Putamen (tissue), 1 donor: ENCODE measurements around the gene HOPX.
"Not testable (repeated sequence)": the region's sequence is repeated elsewhere in the genome, so short reads cannot be mapped to it uniquely, and the experiment has no call there.

ENCODE experiments used
- DNase-seq: peaks from one replicate; pipeline ENCODE4 v3.0.0-alpha.2; 2016; ENCODE audit warnings: low spot score

HOPX gene, protein sequence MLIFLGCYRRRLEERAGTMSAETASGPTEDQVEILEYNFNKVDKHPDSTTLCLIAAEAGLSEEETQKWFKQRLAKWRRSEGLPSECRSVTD

GRCh38 chr4:56681158-56681852 is at the start of gene HOPX:
HOPX (minus strand) TSS chr4:56681296; CDS start chr4:56657816, 23,480 bp downstream.
- no peak for DNase-seq

DNA sequence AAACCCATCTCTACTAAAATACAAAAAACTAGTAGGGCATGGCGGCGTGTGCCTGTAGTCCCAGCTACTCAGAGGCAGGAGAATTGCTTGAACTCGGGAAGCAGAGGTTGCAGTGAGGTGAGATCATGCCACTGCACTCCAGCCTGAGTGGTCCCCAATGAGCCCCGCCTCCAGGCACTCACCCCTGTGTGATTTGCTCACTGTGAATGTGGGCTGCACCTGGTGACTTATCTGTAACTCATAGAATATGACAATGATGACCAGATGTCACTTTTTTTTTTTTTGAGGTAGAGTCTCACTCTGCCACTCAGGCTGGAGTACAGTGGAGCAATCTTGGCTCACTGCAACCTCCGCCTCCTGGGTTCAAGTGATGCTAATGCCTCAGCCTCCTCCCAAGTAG is 49.0 kb upstream of the HOPX start:
- DNase-seq, result no peak

DNA sequence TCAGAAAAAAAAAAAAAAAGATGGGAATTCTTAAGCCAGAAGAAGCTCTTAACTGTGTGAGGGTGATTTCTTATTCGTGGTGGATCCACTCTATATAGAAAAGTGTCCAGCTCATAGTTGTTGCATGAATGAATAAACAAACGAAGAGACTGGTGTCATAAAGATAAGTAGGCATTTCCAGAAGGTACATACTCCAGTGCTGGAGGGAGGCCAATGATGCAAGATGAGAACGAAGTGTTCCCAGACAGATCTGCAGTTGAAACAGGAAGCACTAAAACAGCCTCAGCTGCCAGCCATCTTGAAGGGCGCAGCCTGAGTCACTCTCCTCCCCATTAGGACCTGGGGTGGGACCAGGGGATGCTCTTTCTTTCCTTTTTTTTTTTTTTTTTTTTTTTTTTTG is 47.4 kb upstream of the HOPX start:
- no peak for DNase-seq

- DNase-seq, result no peak
Measured at GRCh38 chr4:56727150-56727549, 46.1 kb upstream of the HOPX start.

- DNase-seq, result not testable (repeated sequence)
Measured at GRCh38 chr4:56726593-56726992, 45.5 kb upstream of the HOPX start.

DNA sequence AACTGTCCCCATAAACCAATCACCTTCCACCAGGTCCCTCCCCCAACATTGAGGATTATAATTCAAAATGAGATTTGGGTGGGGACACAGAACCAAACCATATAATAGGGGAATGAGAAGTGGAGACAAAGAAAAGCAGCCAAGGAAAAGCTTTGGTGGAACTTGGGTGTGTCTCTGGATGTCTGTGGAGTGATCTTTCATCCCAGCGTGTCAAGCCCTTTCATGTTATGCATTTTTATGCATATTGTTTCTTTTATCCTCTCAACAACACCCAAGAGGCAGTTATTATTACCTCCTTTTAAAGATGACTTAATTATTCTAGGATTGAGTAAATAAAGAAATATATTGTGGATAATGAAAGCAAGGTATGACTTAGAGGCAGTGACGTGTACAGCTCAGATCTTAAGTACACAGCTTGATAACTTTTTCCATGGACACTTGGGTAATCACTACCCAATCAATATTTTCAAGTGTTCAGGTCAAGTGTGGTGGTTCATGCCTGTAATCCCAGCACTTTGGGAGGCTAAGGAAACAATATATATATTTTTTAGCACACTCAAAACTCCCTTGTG is 42.6 kb upstream of the HOPX start:
- DNase-seq, result no peak

DNA sequence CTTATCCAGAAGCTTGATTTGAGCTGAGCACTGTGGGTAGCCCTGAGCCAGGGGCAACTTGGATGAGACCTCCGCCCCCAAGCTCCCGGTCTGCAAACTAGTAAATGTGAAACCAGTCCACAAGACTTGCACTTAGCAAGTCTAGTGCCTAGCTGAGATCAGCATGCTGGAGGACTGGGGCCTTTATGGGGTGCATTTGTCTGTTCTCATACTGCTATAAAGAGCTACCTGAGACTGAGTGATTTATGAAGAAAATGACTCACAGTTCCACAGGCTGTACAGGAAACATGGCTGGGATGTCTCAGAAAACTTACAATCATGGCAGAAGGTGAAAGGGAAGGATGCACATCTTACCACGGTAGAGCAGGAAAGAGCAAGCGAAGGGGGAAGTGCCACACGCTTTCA is 42.1 kb upstream of the HOPX start:
- no peak for DNase-seq

- no peak for DNase-seq
Measured at GRCh38 chr4:56708146-56708545, 27.1 kb upstream of the HOPX start.

DNA sequence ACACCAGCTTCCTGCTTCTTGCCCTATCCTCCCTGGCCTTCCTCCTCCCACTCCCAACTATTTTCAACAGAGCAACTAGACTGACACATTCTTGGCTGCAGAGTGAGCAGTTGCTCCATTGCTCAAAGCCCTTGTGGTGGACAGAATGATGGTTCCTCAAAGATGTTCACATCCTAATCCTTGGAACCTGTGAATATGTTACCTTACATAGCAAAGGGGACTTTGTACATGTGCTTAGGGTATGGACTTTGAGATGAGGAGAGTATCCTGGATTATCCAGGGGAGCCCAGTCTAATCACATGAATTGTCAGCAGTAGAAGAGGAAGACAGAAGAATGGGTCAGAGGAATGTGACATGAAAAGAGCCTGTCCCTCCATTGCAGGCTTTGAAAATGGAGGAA is 24.9 kb upstream of the HOPX start:
- no peak for DNase-seq

DNA sequence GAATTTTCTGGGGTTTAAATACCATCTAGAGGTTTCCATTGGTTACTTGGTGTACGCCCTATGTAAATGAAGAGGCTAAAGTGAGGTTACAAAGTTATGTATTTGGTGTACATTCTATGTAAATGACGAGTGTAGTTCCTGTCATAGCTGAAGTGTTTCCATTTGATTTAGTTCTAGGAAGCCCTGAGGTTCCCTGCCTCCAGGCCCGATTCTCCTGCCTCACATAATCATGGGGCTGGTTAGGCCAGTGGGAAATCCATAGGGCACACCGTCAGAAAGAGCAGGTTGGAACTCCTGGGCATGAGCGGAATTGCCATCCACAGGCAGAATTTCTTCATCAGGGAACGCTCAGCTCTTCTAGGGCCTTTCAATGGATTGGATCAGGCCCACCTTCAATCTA is 24.2 kb upstream of the HOPX start:
- no peak for DNase-seq

DNA sequence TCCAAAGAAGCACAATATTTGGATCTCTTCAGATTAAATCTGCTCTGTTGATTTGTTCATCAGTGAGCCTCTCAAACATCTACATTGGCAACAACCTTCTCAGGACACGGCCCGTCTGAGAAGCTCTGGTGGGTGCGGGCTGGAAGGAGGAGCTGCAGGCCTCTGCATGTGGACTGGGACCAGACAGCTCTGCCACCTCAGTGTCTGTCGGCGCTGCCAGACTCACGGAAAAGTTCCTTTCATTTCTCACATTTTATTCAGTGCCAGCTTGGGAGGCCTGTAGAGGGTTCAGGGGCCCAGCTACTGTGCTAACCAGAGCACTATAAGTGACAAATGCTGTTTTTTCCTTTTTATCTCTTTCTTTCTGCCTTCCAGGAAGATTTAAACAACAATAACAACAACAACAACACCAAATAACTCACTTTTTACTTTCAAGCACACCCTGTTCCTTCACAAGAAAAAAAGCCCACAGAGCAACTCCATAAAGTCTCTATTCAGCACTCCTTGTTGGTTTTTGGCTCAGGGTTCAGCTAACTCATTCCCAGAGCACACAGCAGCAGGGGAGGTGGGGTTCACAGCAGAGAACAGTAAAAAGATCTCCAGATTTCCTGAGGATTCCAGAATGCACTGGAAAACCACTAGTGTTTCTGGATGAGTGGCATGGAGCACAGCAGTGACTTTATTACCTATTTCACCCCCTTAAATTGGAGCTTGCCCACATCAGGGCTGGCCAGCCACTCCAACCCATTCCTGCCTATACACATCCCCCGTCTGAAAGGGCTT is 23.2 kb upstream of the HOPX start:
- no peak for DNase-seq

DNA sequence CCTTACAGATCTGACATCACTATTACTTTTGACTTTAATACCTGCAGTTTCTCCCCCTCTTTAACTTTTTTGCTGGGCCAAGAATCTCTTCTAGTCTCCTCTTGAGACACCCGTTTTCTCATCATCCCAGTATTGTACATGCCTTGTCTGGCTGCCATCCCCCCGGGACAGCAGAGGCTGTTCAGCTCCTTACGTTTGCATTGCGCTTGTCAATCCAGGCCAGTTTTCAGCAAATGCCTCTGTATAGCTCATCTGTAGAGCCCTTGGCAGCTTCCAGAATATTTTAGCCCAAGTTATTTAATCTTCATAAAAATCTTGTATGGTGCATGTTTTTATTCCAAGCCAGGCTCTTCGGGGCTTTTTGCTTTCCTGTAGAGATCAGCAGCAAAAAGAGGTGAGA is 22.3 kb upstream of the HOPX start:
- no peak for DNase-seq

GRCh38 chr4:56701644-56702043 is 20.5 kb upstream of the HOPX start:
- DNase-seq, result no peak

- DNase-seq, result no peak
Measured at GRCh38 chr4:56701161-56701480, 20.0 kb upstream of the HOPX start.

DNA sequence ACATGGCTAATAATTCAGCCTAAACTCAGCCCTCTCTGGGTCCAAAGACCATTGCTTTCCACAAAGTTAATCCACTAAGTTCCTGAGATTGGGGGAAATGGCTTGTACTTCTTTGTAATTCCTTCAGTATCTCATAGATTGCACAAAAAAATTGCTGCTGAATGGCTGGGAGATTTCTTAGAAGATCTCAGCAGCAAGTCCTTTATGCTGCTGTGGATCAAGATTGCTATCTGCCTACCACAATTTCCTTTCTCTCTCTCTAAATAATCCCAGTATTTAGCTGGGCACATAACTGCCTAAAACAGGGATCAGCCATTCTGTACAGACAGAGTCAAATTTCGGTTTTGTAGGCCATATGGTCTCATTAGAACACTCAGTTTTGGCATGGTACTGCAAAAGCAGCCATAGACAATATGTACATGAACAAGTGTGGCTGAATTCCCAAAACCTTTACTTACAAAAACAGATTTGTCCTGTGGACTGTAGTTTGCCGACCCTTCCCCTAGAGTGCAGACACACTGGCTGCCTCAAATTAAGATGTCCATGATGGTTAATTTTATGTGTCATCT is 18.5 kb upstream of the HOPX start:
- DNase-seq, result no peak

- no peak for DNase-seq
Measured at GRCh38 chr4:56698329-56698728, 17.2 kb upstream of the HOPX start.

DNA sequence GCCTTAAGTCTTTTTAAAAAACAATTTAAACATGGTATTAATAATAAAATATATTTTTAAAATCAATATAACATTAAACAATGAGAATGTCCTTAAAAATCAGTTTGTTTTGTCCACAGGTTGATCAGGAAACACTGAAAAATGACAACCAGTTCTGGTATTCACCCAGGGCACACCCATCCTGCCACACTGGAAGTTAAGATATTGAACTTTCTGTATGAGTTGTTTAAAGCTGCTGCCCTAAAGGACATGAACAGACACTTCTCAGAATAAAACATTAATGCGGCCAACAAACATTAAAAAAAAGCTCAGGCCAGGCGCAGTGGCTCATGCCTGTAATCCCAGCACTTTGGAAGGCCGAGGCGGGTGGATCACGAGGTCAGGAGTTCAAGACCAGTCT is 15.0 kb upstream of the HOPX start:
- no peak for DNase-seq

DNA sequence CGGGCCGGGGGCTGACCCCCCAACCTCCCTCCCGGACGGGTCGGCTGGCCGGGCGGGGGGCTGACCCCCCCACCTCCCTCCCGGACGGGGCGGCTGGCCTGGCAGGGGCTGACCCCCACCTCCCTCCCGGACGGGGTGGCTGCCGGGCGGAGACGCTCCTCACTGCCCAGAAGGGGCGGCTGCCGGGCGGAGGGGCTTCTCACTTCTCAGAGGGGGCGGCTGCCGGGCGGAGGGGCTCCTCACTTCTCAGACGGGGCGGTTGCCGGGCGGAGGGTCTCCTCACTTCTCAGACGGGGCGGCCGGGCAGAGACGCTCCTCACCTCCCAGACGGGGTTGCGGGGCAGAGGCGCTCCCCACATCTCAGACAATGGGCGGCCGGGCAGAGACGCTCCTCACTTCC is 12.4 kb upstream of the HOPX start:
- not testable (repeated sequence) for DNase-seq

DNA sequence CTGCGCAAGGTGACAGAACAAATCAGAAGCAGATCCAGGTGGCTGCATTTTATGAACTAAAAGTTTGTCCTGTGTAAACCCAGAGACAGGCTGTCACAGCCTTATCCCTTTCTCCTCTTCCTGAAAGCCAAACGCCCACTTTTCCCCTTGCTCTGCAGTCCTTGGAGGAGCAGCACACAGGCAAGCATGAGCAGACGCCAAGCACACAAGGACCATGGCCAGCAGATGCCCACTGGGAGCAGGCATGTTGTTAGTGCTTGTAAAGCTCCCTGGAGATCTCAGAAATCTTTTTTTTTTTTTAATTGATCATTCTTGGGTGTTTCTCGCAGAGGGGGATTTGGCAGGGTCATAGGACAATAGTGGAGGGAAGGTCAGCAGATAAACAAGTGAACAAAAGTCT is 11.5 kb upstream of the HOPX start:
- DNase-seq, result no peak

DNA sequence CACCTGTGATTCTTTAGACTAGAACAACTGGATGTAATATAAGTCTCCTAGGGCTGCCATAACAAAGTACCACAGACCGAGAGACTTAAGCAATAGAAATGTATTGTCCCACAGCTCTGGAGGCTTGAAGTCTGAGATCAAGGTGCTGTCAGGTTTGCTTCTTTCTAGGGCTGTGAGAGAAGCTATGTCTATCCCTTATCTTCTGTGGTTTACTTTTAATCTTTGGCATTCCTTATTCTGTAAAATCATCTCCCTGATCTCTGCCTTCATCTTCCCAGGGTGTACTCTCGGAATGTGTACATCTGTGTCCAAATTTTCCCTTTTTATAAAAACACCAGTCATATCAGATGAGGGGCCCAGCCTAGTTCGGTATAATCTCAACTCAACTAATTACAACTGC is 10.3 kb upstream of the HOPX start:
- no peak for DNase-seq

GRCh38 chr4:56690393-56690792 is 9.3 kb upstream of the HOPX start:
- no peak for DNase-seq

DNA sequence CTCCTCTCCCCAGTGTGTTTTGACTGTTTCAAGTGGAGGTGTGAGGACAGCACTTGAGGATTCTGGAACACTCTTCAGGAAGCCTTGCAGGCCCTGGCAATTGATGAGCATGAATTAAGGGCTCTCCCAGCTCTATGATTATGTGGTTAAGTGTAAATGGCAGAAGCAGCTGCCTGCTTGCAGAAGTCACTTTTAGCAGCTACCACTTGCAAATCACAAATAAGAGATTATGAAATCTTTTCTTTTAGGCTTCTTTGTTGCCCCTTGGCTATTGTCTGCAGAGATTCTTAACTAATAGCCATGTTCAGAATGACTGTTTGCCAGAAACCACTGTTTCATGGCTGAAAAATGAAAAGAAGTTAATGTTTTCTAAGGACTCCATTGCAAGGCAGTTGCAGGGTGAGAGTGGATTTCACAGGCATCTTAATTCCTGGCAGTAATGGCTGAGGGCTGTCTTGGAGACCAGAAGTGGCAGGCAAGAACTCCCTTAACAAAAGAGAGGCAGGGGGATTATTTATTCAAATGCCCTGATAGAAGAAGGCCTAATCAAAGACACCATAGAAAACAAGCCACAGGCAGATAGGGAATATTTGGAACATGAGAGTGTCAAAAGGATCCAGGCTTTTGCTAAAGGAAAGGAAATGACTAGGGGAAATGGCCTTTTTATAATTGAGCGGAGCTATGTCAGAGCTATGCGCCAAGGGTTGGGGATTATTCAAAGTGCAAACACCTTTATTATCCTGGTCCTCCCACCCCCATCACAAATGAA is 8.3 kb upstream of the HOPX start:
- DNase-seq, result no peak
